ENCODE data around the gene MEP1B.

GRCh38 chr18:32219431-32220018 is 29.7 kb downstream of the MEP1B start:
- TF ChIP-seq CTCF (conservative IDR thresholded peaks at IDR 0.05; ENCODE audit: low read depth, low read length) (no peak), EZH2 (IDR thresholded peaks at IDR 0.05; ENCODE audit: borderline replicate concordance, low read depth, low read length, poor library complexity, severe bottlenecking) (no peak)

All from A673 (cell line).